ENCODE measurements around the gene SCARB1.

DNA sequence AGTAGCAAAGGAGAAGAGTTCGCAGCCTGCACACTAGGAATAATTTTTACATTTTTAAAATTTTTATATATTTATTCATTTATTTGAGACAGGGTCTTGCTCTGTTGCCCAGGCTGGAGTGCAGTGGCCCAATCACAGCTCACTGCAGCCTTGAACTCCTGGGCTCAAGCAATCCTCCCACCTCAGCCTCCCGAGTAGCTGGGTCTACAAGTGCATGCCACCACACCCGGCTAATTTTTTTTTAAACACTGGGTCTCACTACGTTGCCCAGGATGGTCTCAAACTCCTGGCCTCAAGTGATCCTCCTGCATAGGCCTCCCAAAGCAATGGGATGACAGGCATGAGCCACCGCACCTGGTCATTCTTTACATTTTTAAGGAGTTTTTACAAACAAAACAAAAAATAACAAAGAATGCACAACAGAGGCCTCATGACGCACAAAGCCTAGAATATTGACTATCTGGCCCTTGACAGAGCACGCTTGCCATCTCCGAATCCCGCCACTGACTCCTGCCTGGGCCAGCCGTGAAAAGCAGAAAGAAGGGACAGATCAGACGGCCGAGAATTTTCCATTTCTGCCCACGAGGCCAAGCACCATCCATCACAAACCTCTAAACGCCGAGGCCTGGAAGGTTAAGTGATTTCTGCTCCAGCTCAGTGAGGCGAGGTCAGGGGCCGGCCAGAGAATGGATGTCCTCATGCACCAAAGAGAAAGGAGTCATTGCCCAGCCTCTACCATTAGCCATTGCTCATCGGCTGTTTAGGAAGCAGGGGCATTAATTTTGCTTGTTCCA is 120.0 kb downstream of the SCARB1 start:
- TF ChIP-seq, protein P1, sequence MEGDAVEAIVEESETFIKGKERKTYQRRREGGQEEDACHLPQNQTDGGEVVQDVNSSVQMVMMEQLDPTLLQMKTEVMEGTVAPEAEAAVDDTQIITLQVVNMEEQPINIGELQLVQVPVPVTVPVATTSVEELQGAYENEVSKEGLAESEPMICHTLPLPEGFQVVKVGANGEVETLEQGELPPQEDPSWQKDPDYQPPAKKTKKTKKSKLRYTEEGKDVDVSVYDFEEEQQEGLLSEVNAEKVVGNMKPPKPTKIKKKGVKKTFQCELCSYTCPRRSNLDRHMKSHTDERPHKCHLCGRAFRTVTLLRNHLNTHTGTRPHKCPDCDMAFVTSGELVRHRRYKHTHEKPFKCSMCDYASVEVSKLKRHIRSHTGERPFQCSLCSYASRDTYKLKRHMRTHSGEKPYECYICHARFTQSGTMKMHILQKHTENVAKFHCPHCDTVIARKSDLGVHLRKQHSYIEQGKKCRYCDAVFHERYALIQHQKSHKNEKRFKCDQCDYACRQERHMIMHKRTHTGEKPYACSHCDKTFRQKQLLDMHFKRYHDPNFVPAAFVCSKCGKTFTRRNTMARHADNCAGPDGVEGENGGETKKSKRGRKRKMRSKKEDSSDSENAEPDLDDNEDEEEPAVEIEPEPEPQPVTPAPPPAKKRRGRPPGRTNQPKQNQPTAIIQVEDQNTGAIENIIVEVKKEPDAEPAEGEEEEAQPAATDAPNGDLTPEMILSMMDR (IDR thresholded peaks at IDR 0.05), result no peak
- TF ChIP-seq POLR2A (IDR thresholded peaks at IDR 0.05), result no peak

Measured in tibial nerve (tissue), 3 donors.